Measurements from ENCODE around the gene ZNF154. TPM values are rescaled to one million over a fixed set of nuclear protein-coding genes. Genes with fewer than 3 reads are reported as not detected.
A peak's percentile ranks its signal among the peaks of the same experiment; 100 is the strongest.

Gene ZNF154
- total and polyA plus RNA-seq, 2 of the 4 experiments (the other 2 are of a cell fraction) = 2.2 to 2.9 TPM

- Histone ChIP-seq H4K20me1 (ENCODE audit: insufficient read depth, low read length) (no peaks in the 10 kb centered on the region), H2AK9ac (replicated peaks; ENCODE audit: low read depth, low read length, poor library complexity) (no peak overlapping the region), H3K27me3 (ENCODE audit: control insufficient read depth, insufficient read depth, low read length) (no peaks in the 10 kb centered on the region), H3K9ac (ENCODE audit: low read depth, low read length) (no peak overlapping the region), H4K5ac (ENCODE audit: low read depth, low read length) (no peak overlapping the region), H4K91ac (ENCODE audit: insufficient read depth, low read depth, low read length) (no peak overlapping the region), H2AK5ac (ENCODE audit: low read depth, low read length) (no peak overlapping the region), H2AFZ (replicated peaks; ENCODE audit: low read length, poor library complexity) (no peak overlapping the region), H3K23ac (ENCODE audit: low read depth, low read length) (no peak overlapping the region), H3K14ac (replicated peaks; ENCODE audit: low read depth, low read length) (no peak overlapping the region), H3K4ac (ENCODE audit: low read depth, low read length) (no peak overlapping the region), H3K36me3 (ENCODE audit: control insufficient read depth, insufficient read depth, low read length) (peaks cover 53% of the 10 kb centered on the region), H3K79me1 (ENCODE audit: low read depth in 1 of 2, low read length in 2 of 2) (peaks cover 20 to 26% of the 10 kb centered on the region in 2 experiments), H2BK120ac (ENCODE audit: low read depth, low read length) (no peak overlapping the region), H3K56ac (ENCODE audit: extremely low read depth, insufficient read depth, low read length) (no peak overlapping the region), H2BK15ac (ENCODE audit: low read depth, low read length) (no peak overlapping the region), H4K8ac (ENCODE audit: low read depth in 2 of 2, low read length in 2 of 2) (no peak overlapping the region), H3K27ac (ENCODE audit: insufficient read depth, low read length) (no peak overlapping the region), H3K9me3 (ENCODE audit: control insufficient read depth, insufficient read depth, low read length) (peaks cover 28% of the 10 kb centered on the region), H3K18ac (ENCODE audit: low read depth, low read length) (no peak overlapping the region), H2BK5ac (ENCODE audit: low read depth, low read length, poor library complexity, severe bottlenecking) (no peak overlapping the region), H2BK20ac (ENCODE audit: low read depth, low read length) (no peak overlapping the region), H3K4me2 (ENCODE audit: low read depth, low read length) (no peak overlapping the region), H3K9me1 (ENCODE audit: insufficient read depth, low read length) (peaks cover 3% of the 10 kb centered on the region; the same call in 1 of the 2 replicates), H3K4me1 (ENCODE audit: control insufficient read depth, insufficient read depth, low read length) (no peaks in the 10 kb centered on the region), H3K4me3 (ENCODE audit: insufficient read depth, low read depth, low read length) (no peak overlapping the region)
- intact Hi-C loops (cut with micrococcal nuclease) = no loop called here
- ChIA-PET CTCF (no interaction called here), POLR2A (ENCODE audit: unreplicated experiment) (no interaction called here)
- BruUV-seq (replicated peaks) = no TSS peak
- WGBS, 2 experiments (ENCODE audit: extremely low coverage in 2 of 2, insufficient read length in 1 of 2) = no CpG with 5 or more reads among the region's 2 CpGs
- DNase-seq = no peak
- ATAC-seq (ENCODE audit: low read depth) = no peak
- TF ChIP-seq CTCF (conservative IDR thresholded peaks at IDR 0.05; ENCODE audit: low read depth, low read length) (no peak), MAFK (IDR thresholded peaks at IDR 0.05; ENCODE audit: low read depth, low read length) (peak; percentile 60)
- in situ Hi-C loops (cut with MboI; ENCODE audit: low sequenced_read_pairs) = no loop called here
- dilution Hi-C loops (cut with HindIII; ENCODE audit: low sequenced_read_pairs, unreplicated experiment) = no loop called here
Measured at GRCh38 chr19:57757941-57758340, 48.9 kb upstream of the ZNF154 start.
